SK-N-SH (cell line): ENCODE results near the gene FADD. TPM values are rescaled to one million over a fixed set of nuclear protein-coding genes. Genes with fewer than 3 reads are reported as not detected.

ENCODE experiments used
- CTCF ChIA-PET: fragments of 300-600, 350-600 bp; formaldehyde crosslinking; extraction: SDS; loops from one replicate; lab custom pipeline; 2021; lab: Yijun Ruan, JAX
- POLR2A ChIA-PET: fragments of 350-600 bp; sonication (Branson Sonifier 250); formaldehyde crosslinking; extraction: SDS; loops from one replicate; lab custom pipeline; 2020; ENCODE audit warnings: antibody characterized with exemption, inconsistent platforms; lab: Yijun Ruan, JAX
- DNase-seq: peaks from one replicate; pipeline ENCODE4 v3.0.0; 2012
- H2AFZ ChIP-seq: fragments of 200-600 bp; sonication (generic); 2 replicates; pipeline ENCODE4 v1.8.1; 2016; ENCODE audit warnings: antibody characterized with exemption, mild to moderate bottlenecking, low read depth
- H3F3A ChIP-seq: fragments of 200-600 bp; sonication (generic); replicated peaks from 2 replicates; pipeline ENCODE3; 2016; ENCODE audit warnings: antibody characterized with exemption, mild to moderate bottlenecking; ENCODE audit not compliant: insufficient read depth
- H3K27ac ChIP-seq, 2 experiments: fragments of 200-500 bp in 1 of 2; fragments of 200-600 bp in 1 of 2; sonication (Bioruptor generic) in 1 of 2; sonication (generic), shearing (Covaris generic) in 1 of 2; 2 replicates each; pipeline versions ENCODE4 v1.5.1 to v1.6.1; 2014 to 2016; ENCODE audit warnings: low read depth in 2 of 2, inconsistent platforms in 1 of 2, low read length in 1 of 2, mild to moderate bottlenecking in 1 of 2, mixed read lengths in 1 of 2
- H3K27me3 ChIP-seq: fragments of 200-600 bp; sonication (generic), shearing (Covaris generic); 2 replicates; pipeline ENCODE4 v1.6.1; 2016; ENCODE audit warnings: mixed run types; ENCODE audit not compliant: insufficient read depth
- H3K36me3 ChIP-seq, 2 experiments: fragments of 200-500 bp in 1 of 2; fragments of 200-600 bp in 1 of 2; sonication (Bioruptor generic) in 1 of 2; sonication (generic) in 1 of 2; replicated peaks in 1 of 2; 2 replicates each; pipeline versions ENCODE3 to v1.5.1; 2014 to 2016; ENCODE audit warnings: low read length in 1 of 2, mild to moderate bottlenecking in 1 of 2; ENCODE audit not compliant: insufficient read depth in 2 of 2, control insufficient read depth in 1 of 2
- H3K4me1 ChIP-seq, 2 experiments: fragments of 200-500 bp in 1 of 2; fragments of 200-600 bp in 1 of 2; sonication (Bioruptor generic) in 1 of 2; sonication (generic), shearing (Covaris generic) in 1 of 2; 2 replicates each; pipeline versions ENCODE4 v1.5.1 to v1.6.1; 2014 to 2016; ENCODE audit warnings: low read depth in 1 of 2, low read length in 1 of 2, mixed run types in 1 of 2; ENCODE audit not compliant: insufficient read depth in 2 of 2, control insufficient read depth in 1 of 2
- H3K4me2 ChIP-seq: fragments of 200-600 bp; sonication (generic), shearing (Covaris generic); 2 replicates; pipeline ENCODE4 v1.6.1; 2017; ENCODE audit warnings: mixed run types
- H3K4me3 ChIP-seq, 2 experiments: fragments of 200-500 bp in 1 of 2; fragments of 200-600 bp in 1 of 2; sonication (Bioruptor generic) in 1 of 2; sonication (generic), shearing (Covaris generic) in 1 of 2; 2 replicates each; pipeline versions ENCODE4 v1.5.1 to v1.8.1; 2014 to 2016; ENCODE audit warnings: low read depth in 2 of 2, inconsistent platforms in 1 of 2, low read length in 1 of 2, mild to moderate bottlenecking in 1 of 2, mixed read lengths in 1 of 2, moderate library complexity in 1 of 2
- H3K79me2 ChIP-seq: fragments of 200-600 bp; sonication (generic); 2 replicates; pipeline ENCODE4 v1.8.1; 2017; ENCODE audit warnings: mild to moderate bottlenecking; ENCODE audit not compliant: insufficient read depth
- H3K9ac ChIP-seq: fragments of 200-600 bp; sonication (generic); 2 replicates; pipeline ENCODE4 v1.6.1; 2017; ENCODE audit warnings: mixed run types
- H3K9me2 ChIP-seq: fragments of 200-600 bp; sonication (generic); 2 replicates; pipeline ENCODE4 v1.6.1; 2017; ENCODE audit warnings: mixed run types
- H3K9me3 ChIP-seq: fragments of 200-600 bp; sonication (generic); 2 replicates; pipeline ENCODE4 v1.6.1; 2017; ENCODE audit warnings: mixed run types, mild to moderate bottlenecking, moderate library complexity
- H4K20me1 ChIP-seq: fragments of 200-600 bp; sonication (generic); 2 replicates; pipeline ENCODE4 v1.6.1; 2017; ENCODE audit warnings: mild to moderate bottlenecking, mixed run types; ENCODE audit not compliant: insufficient read depth
- CHD2 ChIP-seq: fragments of 150-350 bp; IDR thresholded peaks from 2 replicates; pipeline ENCODE4 v1.6.1; 2018; ENCODE audit warnings: low read length; ENCODE audit not compliant: partially characterized antibody
- CTCF ChIP-seq: fragments of 200-600 bp; sonication (generic); IDR thresholded peaks from 2 replicates; pipeline ENCODE4 v1.6.1; 2017; ENCODE audit warnings: antibody characterized with exemption, mild to moderate bottlenecking, moderate library complexity
- ELF1 ChIP-seq: IDR thresholded peaks from 2 replicates; pipeline ENCODE4 v1.4.0; 2012
- EP300 ChIP-seq, 2 experiments: IDR thresholded peaks; 2 replicates each; pipeline versions ENCODE4 v1.4.0 to v1.6.1; 2012; ENCODE audit warnings: borderline replicate concordance in 1 of 2, low read depth in 1 of 2, low read length in 1 of 2
- FOSL2 ChIP-seq: IDR thresholded peaks from 2 replicates; pipeline ENCODE4 v1.4.0; 2012; ENCODE audit warnings: low read depth, mild to moderate bottlenecking, moderate library complexity, borderline replicate concordance
- FOXJ3 ChIP-seq: sonication (generic); formaldehyde crosslinking; IDR thresholded peaks from 2 replicates; pipeline ENCODE4 v1.5.1; 2020; ENCODE audit warnings: mild to moderate bottlenecking, missing genetic modification reagents
- FOXM1 ChIP-seq: IDR thresholded peaks from 2 replicates; pipeline ENCODE4 v1.4.0; 2012; ENCODE audit warnings: low read depth, mild to moderate bottlenecking
- GATA2 ChIP-seq: sonication (generic); formaldehyde crosslinking; IDR thresholded peaks from 2 replicates; pipeline ENCODE4 v1.5.0; 2020; ENCODE audit warnings: mild to moderate bottlenecking, missing genetic modification reagents
- MXI1 ChIP-seq: IDR thresholded peaks from 2 replicates; pipeline ENCODE4 v1.6.1; 2012; ENCODE audit warnings: mild to moderate bottlenecking, low read depth, low read length, improper control_type of control experiment
- NFIC ChIP-seq: IDR thresholded peaks from 2 replicates; pipeline ENCODE4 v1.4.0; 2012; ENCODE audit warnings: borderline replicate concordance
- NRF1 ChIP-seq: IDR thresholded peaks from 2 replicates; pipeline ENCODE4 v1.6.1; 2012; ENCODE audit warnings: low read depth, mild to moderate bottlenecking, low read length
- POLR2AphosphoS5 ChIP-seq: IDR thresholded peaks from 2 replicates; pipeline ENCODE4 v1.6.1; 2012; ENCODE audit warnings: low read depth, low read length
- RXRA ChIP-seq: IDR thresholded peaks from 2 replicates; pipeline ENCODE4 v1.4.0; 2012; ENCODE audit warnings: low read depth, mild to moderate bottlenecking, borderline replicate concordance
- SIN3A ChIP-seq: IDR thresholded peaks from 2 replicates; pipeline ENCODE4 v1.6.1; 2012; ENCODE audit warnings: low read depth, mild to moderate bottlenecking, low read length, moderate library complexity, borderline replicate concordance
- SMC3 ChIP-seq: IDR thresholded peaks from 2 replicates; pipeline ENCODE4 v1.6.1; 2012; ENCODE audit warnings: low read depth, low read length, improper control_type of control experiment
- TCF12 ChIP-seq: IDR thresholded peaks from 2 replicates; pipeline ENCODE4 v1.4.0; 2012
- USF1 ChIP-seq: IDR thresholded peaks from 2 replicates; pipeline ENCODE4 v1.4.0; 2012; ENCODE audit warnings: low read depth, borderline replicate concordance
- WGBS: methylation state at CpG from one replicate; pipeline ENCODE4 v1.1.6; 2017; ENCODE audit warnings: low lambda C conversion rate; 5-methylcytosine and 5-hydroxymethylcytosine counted together
- polyA plus RNA-seq, 3 experiments: library from polyadenylated mRNA; depleted of rRNA; stranded (reverse); fragments of >200 nt; gene quantifications; 2 replicates each; pipeline ENCODE4 v1.2.3, GENCODE V29; 2012

FADD gene
- polyA plus RNA-seq, 1 of the 3 experiments (the other 2 are of a cell fraction) = 23.8 TPM

- Histone ChIP-seq H3K9me3 (no peaks in the 10 kb centered on the region), H3F3A (no peaks in the 10 kb centered on the region), H3K79me2 (no peaks in the 10 kb centered on the region), H3K4me1 (no peaks in the 10 kb centered on the region), H4K20me1 (no peaks in the 10 kb centered on the region), H2AFZ (no peak overlapping the region), H3K27me3 (no peaks in the 10 kb centered on the region; the same call in 1 of the 2 replicates), H3K4me2 (no peak overlapping the region), H3K36me3 (no peaks in the 10 kb centered on the region), H3K9ac (no peak overlapping the region), H3K27ac (no peak overlapping the region), H3K4me3 (no peak overlapping the region; a peak in 1 of 4 replicates), H3K9me2 (no peaks in the 10 kb centered on the region)
- ChIA-PET CTCF (interaction anchor here (1.0 to 1.4 kb wide), 3 partner anchors 15 to 259 kb away, joined by 4 to 11 read pairs (median 5); no protein-coding TSS in a partner anchor), POLR2A (no interaction called here)
- WGBS = 71% methylated on average over 31 of the region's 39 CpGs
- DNase-seq = peak; percentile 81
- peak; percentile 55 for TF ChIP-seq CTCF
- TF ChIP-seq NRF1 = no peak
Measured at GRCh38 chr11:70176940-70177689, 26.0 kb upstream of the FADD start.

GRCh38 chr11:70180906-70181305, 22.2 kb upstream of the FADD start:
- H3K4me3 ChIP-seq = no peak overlapping the region
- DNase-seq = no peak
- CTCF ChIA-PET = interaction anchor here (1.0 to 2.8 kb wide), 3 partner anchors 11 to 266 kb away, joined by 3 to 10 read pairs (median 5); no protein-coding TSS in a partner anchor
- H3K9ac ChIP-seq = no peak overlapping the region
- H3K9me2 ChIP-seq = no peaks in the 10 kb centered on the region
- TF ChIP-seq ELF1 = no peak
- TF ChIP-seq EP300 (IDR thresholded peaks at IDR 0.05; ENCODE audit: borderline replicate concordance in 1 of 2, low read depth in 1 of 2, low read length in 1 of 2) = no peak
- TF ChIP-seq TCF12 = no peak
- no peak for TF ChIP-seq FOXM1
- no peak for TF ChIP-seq FOSL2
- no peak for TF ChIP-seq RXRA
- no peak for TF ChIP-seq NRF1
- no peak for TF ChIP-seq SMC3
- TF ChIP-seq POLR2AphosphoS5 = no peak
- no peak for TF ChIP-seq GATA2
- no peak for TF ChIP-seq NFIC
- no peak for TF ChIP-seq SIN3A
- TF ChIP-seq MXI1 = no peak
- no peak for TF ChIP-seq FOXJ3 (CRISPR knock-in tag)
- TF ChIP-seq USF1 = no peak
- TF ChIP-seq CHD2 = no peak
- no peaks in the 10 kb centered on the region for H3F3A ChIP-seq
- WGBS = 50% methylated on average over 2 of the region's 11 CpGs
- POLR2A ChIA-PET = no interaction called here
- H4K20me1 ChIP-seq = no peaks in the 10 kb centered on the region
- no peaks in the 10 kb centered on the region for H3K79me2 ChIP-seq
- no peaks in the 10 kb centered on the region for H3K9me3 ChIP-seq
- H3K4me2 ChIP-seq = no peak overlapping the region
- H2AFZ ChIP-seq = no peak overlapping the region
- no peaks in the 10 kb centered on the region for H3K4me1 ChIP-seq
- H3K27me3 ChIP-seq = no peaks in the 10 kb centered on the region; the same call in none of the 2 replicates
- no peak overlapping the region for H3K27ac ChIP-seq
- H3K36me3 ChIP-seq = no peaks in the 10 kb centered on the region
